CD4-positive, alpha-beta T cell treated with Interleukin-21 for 1 hour (primary cell): ENCODE results near the gene ABHD6.
"Not testable (repeated sequence)": the region's sequence is repeated elsewhere in the genome, so short reads cannot be mapped to it uniquely, and the experiment has no call there.

Source experiments
- DNase-seq: peaks from one replicate; pipeline ENCODE4 v3.0.0-alpha.2; 2020

ABHD6 gene

DNA sequence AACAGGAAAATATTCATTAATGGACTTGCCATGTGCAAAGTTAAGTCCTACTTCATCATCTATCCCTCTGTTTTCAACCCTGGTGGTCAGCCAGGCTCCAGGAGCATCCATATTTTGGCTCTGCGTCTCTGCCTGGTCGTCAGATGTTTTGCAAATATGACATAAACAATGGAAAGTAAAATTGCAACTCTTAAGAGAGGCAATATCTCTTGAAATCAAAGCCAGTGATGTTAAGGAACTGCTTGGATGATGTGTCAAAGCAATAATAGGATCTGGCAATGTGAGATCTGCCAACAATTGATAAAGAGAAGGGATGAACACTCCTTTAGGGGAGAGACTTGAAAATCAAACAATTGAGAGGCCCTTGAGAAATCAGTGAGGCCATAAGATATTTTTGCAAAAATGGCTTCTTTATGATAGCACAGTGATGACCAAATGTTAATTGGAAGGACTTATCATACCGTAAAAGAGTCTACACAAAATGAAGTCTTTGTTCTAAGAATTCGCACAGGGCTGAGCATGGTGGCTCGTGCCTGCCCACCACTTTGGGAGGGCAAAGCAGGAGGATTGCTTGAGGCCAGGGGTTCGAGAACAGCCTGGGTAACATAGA lies 6.5 kb downstream of the ABHD6 start:
- no peak for DNase-seq

DNA sequence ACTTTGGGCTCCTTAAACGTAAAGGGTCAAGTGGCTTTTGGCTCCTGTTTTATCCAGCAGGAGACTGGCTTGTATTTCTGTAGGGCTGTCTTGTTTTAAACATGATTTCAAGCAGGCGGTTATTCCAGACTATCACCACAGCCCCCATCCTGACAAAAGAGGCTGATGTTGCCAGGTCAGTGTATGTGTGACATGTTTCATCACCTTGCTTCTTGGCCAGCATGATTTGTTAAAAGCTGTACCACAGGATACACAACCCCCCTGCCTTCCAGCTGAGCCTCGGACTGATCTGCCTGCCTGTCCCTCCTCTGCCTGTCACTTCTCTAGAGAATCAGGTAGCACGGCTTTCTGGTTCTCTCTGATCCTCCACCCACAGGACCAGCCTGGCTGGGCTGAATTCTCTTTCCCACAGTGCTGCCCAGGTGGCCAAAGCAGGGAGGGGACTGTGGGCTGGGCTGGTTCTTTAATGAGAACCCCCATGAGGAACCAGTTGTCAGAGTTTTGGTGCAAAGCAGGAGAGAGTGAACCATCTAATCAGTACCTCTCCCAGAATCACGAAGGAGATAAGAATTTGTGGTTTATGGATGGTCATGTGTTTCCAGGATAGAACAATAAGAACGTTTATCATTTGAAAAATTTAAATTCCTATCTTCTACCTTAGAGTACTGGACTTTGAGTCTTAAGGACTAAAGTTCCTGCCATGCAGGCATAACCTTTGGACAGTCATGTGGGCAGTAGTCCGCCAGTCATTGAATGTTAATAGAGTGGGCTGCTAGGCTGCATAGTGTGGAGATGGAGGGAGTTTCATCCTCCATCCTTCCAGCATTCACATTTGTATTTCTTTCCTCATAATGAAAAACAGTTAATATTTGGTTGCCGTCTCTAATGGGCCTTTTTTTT lies 8.8 kb downstream of the ABHD6 start:
- no peak for DNase-seq

DNA sequence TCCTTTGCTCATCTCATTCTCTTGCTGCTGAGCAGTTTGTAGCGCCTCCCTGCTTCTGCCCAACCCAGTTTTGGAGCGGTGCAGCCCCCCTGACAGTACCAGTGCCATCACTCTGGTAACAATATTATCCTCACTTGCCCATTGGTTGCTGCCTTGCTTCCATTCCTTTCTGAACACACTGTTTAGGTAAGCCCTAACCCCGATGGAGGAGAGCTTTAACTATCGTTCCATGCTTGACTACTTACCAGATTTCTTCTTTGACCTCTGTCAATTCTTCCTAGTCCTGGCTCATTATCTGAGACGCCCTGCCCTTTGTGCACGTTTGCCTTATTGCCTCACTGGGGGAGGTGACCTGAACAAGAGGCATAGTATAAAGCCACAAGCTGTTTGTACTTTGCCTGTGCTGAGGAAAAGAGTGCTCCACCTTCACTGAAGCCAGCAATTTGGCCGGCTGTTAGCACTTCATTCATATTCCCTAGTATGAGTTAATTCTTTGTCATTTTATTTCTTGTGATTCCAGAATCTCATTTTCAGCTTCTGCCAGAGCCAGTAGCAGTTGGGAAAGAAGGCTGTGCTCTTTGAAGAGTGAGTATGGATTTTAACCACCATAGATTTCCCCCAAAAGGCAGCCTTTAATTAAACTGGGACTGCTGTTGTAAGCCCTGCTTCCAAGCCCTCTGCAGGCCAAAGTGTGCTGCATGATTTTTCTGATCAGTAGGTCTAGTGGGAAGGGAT lies 11.9 kb downstream of the ABHD6 start:
- DNase-seq, result no peak

DNA sequence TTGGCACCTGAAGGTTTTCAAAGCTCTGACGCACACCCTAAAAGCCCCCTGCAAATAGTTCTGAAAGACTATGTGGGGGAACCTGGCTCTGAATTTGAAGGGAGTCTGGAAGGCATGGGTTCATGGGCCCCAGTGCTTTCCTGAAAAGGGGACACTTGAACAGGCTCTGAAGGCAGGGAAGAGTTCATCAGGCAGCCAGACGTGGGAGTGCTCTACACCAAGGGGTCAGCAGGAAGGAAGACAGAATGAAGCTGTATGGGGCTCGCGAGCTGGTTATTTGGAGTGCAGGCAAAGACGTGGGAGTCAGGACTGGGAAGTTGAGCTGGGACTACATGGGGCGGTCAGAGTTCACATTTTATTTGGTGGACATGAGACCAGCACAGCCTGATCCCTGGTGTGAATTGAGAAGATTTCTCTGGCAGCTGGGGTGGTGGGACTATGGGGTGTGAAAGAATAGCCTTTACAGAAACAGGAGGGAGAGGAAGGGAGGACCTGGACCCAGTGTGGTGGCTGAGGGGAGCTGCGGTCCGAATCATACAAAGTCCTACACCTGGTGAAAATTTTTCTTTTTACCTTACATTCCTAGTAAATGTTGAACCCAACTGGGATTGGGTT lies 12.6 kb downstream of the ABHD6 start:
- DNase-seq, result no peak

DNA sequence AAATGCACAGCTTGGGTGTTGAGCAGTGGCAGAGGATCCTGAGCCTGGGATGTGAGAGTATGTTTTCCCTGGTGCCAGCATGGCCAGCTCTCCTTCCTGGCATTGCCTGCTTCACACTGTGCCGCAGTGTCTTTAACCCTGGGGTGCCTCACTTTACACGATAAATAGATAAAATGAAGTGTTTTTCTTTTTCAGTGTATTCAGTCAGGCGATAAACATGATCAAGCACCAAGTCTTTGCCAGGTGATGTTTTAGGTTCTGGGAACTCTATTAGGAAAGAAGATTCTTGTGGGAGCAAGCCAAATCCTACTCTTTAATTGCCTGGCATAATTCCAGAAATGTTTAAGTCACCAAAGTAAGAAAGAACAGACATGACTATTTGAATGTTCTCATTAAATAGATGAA lies 14.0 kb downstream of the ABHD6 start:
- DNase-seq, result no peak

DNA sequence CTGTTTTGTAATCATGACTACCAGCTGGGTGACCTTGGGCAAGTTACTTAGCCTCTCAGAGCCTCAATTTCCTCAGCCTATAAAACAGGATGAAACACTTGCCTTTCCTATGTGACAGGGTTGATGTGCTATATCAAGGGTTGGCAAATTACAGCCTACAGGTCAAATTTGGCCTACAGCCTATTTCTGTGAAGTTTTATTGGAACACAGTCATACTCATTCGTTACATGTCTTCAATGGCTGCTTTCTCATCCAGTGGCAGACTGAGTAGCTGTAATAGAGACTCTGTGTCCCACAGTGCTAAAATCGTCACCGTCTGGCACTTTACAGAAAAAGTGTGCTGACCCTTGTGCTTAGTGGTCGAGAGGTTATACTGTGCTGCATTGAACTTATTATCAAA lies 16.6 kb downstream of the ABHD6 start:
- DNase-seq, result no peak

DNA sequence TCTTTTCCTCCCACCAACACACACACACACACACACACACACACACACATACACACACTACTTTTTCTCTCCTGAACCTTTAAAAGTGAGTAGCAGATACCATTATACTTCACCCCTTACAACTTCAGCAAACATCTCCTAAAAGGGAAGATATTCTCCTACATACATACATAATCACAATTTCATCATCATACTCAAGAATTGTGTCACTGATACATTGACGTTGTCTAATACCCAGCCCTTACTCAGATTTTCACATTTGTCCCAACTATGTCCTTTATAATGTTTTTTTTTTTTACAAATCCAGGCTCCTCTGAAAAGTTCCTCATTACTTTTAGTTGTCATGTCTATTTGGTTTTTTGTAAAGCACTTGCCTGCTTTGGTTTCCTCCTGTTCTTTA lies 18.5 kb downstream of the ABHD6 start:
- no peak for DNase-seq

DNA sequence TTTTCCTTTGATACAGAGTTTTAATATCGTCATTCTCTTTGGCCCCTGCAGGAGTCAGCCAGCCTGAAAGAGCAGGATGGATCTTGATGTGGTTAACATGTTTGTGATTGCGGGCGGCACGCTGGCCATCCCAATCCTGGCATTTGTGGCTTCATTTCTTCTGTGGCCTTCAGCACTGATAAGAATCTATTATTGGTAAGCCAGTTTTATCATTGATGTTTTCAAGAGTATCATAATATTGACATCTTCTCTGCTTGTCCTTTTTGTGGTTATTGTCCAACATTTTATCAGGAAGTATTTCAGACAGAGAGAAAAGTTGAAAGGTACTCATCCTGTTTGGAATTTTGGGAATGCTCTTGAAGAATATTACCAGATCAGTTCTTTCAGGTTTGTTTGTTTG lies 18.9 kb downstream of the ABHD6 start:
- DNase-seq, result no peak

DNA sequence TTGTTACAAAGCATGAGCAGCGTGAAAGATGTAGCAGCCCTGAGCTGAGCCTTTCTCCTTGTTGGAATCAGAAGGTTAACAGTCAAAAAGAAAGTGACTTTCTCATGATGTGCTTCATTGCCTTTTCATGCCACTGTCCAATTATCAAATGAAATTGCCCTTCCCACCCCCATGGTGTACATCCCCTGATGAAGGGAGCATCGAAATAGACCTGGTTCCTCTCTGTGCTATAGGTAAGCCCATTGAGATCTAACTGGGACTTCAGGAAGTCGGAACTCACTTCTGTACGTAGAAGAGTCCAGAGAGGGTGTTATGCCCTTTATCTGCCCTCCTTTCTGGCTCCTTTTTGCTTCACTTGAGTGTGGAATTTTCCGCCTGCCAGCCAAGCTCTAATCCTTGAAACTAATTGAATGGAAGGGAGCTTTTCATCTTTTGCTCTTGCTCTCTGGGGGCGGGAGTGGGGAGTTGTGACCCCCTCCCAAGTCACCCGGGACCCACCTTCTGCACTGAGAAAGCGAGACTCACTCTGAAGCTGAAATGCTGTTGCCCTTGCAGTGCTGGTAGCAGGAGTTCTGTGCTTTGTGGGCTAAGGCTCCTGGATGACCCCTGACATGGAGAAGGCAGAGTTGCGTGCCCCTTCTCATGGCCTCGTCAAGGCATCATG lies 20.9 kb downstream of the ABHD6 start:
- DNase-seq, result no peak

DNA sequence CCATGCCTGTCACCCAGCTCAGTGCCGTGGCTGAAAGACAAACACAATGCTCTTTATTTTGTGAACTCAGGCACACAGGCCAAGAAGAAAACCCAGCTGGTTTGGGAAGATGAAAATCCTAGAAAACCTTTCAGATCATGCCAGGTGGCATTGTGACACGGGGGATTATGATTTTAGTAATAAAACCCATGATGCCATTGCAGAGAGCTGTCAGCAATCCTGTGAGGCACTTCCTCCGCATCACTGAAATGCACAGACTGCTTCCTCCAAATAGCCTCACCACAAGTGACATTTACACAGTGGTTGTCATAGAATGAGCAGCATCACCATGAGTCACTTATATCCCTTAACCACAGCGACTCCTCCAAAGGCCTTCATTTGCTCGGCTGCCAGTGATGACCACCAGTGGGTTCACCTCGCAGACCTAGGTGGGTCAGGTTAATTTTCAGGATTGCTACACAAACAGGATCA lies 22.7 kb downstream of the ABHD6 start:
- no peak for DNase-seq

DNA sequence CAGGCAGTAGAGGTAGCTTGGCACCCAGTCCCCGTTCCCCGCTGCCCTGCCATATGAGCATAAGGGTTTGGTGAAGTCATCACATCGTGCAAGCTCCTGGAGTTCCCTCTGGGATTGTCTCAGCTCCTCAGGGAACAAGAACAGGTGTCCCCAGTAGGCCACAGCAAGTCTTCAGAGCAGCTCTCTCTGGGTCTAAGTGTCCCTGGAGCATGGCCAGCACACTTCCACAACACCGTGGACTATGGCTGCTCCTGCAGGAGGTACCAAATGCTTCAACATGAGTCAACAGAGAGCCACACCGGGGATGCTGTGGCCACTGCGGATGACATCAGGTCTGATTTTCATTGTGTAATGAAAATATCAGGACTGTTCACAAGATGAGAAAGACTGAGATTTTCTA lies 23.1 kb downstream of the ABHD6 start:
- DNase-seq, result no peak

DNA sequence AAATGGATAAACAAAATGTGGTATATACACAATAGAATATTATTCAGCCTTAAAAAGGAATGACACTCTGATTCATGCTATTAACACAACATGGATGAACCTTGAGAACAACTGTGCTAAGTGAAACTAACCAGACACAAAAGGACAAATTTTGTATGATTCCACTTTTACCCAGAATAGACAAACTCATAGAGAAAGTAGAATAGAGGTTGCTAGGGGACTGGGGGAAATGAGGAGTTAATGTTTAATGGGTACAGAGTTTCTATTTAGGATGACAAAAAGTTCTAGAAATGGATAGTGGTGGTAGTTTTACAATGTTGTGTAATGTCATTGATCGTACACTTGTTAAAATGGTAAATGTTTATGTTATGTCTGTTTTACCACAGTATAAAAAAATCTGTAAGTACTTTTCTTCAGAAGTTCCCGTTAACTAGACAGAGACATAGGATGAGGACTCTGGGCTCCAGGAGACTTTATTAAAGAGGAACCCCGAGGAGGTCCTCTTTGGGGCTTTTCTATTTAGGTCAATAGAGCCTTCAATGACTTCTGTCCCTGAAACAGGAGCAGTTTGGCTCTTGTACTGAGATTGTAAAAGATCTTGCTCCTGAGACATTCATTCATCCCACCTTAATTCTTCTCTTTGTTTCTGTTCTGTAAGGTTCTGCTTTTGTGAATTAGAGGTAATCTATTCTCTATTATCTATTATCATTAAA lies 24.5 kb downstream of the ABHD6 start:
- no peak for DNase-seq

DNA sequence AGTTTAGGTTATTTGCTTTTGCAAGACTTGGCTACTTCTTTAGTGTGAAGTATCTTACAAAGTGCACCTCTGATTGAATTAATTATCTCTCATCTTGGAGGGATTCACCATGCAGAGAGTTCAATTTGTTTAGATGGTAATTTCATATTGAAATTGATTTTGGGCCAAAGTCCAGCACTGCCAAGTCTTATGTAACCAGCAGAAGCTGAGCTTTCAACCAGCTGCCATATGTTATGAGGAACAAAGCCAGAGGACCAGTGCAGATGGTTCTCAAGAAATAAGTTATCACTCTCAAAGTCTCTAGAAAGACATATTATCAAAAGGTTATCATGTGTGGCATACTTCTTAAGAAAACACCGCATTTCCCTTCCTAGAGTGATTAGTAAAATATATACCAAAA lies 29.0 kb downstream of the ABHD6 start:
- DNase-seq, result no peak

DNA sequence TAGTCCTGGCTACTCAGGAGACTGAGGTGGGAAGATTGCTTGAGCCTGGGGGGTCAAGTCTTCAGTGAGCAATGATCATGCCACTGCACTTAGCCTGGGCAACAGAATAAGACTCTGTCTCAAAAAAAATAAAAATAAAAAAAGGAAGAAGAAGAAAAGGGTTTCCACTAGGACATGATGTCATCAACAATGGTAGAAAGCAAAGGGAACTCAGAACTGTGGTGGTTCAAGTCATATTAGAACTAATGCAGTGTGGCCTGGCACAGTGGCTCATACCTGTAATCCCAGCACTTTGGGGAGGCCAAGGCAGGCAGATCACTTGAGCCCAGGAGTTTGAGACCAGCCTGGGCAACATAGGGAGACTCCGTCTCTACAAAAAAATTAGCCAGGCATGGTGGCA lies 30.0 kb downstream of the ABHD6 start:
- not testable (repeated sequence) for DNase-seq

DNA sequence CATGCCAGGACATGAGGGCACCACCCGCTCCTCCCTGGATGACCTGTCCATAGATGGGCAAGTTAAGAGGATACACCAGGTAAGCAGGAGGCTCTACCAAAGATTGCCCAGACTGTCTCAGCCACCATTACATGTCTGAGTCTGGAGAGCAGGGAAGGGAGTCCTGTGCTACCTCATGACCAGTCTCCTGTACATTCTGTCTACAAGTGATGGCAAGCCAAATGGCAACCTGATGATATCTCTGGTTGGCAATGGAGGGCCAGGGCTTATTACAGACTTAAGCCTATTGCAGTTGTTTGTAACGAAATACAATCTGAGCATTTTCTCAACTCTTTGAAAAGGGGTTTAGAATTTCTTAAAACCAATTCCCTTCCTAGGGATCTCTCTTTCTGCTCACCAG lies 31.8 kb downstream of the ABHD6 start:
- DNase-seq, result no peak

DNA sequence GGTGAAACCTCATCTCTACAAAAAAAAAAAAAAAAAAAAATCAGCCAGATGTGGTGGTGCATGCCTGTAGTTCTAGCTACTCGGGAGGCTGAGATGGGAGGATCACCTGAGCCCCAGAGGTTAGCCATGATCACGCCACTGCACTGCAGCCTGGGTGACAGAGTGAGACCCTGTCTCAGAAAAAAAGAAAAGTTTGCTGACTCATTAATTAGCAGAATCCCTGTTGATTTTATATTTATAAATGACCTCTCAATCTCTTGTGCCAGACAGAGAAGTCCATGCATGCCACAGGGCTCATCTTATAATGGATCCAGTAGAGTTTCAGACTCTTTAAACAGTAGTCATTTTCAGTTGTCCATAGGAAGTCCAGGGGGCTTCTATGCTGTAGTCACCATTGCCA lies 32.9 kb downstream of the ABHD6 start:
- no peak for DNase-seq

DNA sequence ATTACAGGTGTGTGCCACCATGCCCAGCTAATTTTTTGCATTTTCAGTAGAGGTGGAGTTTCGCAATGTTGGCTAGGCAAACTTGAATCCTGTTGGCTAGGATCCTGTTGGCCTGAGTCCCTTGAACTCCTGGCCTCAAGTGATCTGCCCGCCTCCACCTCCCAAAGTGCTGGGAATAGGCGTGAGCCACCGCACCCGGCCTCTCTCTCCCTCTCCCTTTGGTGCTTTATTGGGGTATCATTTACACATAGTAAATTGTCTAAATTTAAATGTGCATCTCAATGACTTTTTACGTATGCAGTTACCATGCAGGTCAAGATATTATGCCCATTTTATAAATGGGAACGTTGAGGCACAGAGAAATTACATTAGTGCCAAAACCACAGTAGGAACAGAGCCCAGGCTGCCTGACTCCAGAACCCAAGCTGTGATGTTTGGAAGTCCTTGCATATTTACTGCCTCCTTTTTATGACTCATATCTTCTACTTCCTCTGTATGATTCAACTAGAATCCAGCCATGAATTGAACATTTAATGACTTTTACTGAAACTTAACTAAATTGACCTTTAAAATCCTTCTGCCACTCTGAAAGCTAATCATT lies 34.4 kb downstream of the ABHD6 start:
- no peak for DNase-seq

DNA sequence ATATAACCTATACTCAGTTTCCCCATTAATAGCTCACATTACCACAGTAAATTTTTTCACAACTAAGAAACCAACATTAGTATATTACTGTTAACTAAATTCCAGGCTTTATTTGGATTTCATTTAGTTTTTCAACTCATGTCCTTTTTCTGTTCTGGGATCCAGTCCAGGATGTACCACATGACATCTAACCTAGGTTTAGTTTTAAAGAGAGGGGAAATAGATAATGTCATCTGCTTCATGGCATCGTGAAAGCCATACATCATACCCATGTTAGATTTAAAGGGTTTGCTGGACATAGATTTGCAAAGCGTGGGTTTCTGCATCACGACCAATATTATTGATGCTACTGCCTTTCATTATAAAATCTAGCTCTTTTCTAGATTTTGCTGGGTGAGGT lies 35.3 kb downstream of the ABHD6 start:
- DNase-seq, result no peak

DNA sequence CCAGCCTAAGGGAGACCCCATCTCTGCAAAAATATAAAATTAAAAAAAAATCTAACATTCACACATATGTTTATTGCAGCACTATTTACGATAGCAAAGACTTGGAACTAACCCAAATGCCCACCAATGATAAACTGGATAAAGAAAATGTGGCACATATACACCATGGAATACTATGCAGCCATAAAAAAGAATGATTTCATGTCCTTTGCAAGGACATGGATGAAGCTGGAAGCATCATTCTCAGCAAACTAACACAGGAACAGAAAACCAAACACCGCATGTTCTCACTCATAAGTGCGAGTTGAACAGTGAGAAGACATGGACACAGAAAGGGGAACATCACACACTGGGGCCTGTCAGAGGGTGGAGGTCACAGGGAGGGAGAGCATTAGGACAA lies 35.8 kb downstream of the ABHD6 start:
- DNase-seq, result not testable (repeated sequence)

DNA sequence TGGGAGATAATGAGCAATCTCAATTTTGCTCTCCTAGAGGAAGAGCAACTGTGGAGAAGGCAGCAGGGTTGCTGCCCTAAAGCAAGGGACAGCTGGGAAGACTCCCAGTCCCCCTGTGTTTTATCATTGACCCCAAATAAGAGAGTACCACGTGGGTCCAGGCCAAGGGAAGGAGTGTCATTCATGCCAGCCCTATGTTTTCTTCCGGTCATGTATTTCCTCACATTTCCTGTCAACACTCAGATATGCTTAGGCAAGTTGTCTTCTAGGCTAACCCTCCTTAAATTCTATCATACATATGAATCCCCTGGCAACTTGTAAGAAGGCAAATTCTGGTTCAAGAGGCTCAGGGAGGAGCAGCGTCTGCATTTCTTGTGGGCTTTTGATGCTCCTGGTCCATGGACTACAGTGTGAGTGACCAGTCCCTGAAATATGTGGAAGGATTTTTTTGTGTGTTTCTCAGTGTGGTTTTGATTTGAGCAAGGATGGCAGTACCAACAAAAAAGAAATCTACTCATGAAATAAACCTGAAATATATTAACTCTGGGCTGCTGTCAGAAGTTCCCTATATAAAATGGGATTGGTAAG lies 36.5 kb downstream of the ABHD6 start:
- DNase-seq, result no peak

DNA sequence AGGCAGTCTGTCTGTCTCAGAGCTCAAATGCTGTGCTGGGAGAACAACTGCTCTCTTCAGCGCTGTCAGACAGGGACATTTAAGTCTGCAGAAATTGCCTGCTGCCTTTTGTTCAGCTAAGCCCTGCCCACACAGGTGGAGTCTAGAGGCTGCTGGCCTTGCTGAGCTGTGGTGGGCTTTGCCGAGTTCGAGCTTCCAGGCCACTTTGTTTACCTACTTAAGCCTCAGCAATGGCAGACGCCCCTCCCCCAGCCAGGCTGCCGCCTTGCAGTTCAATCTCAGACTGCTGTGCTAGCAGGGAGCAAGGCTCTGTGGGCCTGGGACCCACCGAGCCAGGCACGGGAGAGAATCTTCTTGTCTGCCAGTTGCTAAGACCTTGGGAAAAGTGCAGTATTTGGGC lies 43.5 kb downstream of the ABHD6 start:
- DNase-seq, result no peak
